HG02678 (cell line): ENCODE data around the gene RMRP.

ENCODE experiments used
- ATAC-seq: cut with Tn5 transposase; IDR thresholded peaks from one replicate; pipeline ENCODE4 v1.9.1; 2021; ENCODE audit warnings: mild to moderate bottlenecking, moderate library complexity; ENCODE audit not compliant: unreplicated experiment

Gene RMRP

DNA sequence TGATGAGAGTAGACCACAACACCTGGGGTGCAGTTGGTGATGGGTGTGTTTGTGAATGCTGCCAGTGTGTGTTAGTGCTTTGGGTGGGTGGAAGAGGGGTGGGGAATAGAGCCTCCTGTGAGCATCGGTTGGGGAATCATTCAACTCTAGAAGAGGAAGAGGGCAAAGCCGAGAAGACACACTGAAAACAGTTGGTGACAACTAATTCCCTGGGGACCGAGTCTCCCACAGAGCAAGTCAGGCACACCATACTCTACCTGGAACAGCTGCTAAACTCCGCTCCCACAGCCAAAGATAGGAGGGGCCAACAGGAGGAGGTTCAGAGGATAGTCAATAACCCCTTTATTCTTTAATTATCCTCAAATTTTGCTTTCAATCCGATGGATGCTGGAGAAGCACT, 8.7 kb upstream of the RMRP start:
- ATAC-seq = no peak

DNA sequence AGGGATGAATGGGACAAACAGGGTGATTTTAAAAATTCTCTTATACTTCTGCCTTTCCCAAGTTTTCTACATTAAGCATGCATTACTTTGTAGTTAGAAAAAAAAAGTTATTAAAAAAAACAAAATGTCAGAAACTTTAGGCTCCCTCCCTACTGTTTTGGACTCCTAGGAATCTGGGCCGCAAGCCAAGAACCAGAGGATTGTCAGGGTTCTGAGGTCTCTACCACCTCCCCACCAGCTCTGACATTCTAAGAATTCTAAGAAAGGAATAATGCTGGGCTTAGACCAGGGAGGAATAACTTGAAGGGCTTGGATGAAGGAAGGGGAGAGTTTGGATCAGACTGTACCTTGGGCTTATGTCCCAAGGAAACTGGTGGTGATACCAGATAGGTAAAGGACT, 8.2 kb upstream of the RMRP start:
- no peak for ATAC-seq

DNA sequence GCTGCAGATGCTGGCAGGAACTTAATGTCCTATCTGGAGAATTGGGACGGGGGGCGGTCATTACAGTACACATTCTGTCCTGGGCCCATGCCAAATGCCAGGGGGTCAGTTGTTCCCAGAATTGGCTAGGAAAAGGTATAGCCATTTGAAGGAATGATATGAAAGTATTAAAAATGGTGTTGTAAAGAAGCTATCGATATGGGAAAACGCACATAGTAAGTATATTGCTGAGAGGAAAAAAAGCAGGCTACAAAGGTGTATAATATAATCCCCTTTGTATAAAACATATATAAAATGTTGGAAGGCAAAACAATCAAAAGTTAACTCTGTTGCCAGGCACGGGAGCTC, 7.6 kb upstream of the RMRP start:
- ATAC-seq = no peak

DNA sequence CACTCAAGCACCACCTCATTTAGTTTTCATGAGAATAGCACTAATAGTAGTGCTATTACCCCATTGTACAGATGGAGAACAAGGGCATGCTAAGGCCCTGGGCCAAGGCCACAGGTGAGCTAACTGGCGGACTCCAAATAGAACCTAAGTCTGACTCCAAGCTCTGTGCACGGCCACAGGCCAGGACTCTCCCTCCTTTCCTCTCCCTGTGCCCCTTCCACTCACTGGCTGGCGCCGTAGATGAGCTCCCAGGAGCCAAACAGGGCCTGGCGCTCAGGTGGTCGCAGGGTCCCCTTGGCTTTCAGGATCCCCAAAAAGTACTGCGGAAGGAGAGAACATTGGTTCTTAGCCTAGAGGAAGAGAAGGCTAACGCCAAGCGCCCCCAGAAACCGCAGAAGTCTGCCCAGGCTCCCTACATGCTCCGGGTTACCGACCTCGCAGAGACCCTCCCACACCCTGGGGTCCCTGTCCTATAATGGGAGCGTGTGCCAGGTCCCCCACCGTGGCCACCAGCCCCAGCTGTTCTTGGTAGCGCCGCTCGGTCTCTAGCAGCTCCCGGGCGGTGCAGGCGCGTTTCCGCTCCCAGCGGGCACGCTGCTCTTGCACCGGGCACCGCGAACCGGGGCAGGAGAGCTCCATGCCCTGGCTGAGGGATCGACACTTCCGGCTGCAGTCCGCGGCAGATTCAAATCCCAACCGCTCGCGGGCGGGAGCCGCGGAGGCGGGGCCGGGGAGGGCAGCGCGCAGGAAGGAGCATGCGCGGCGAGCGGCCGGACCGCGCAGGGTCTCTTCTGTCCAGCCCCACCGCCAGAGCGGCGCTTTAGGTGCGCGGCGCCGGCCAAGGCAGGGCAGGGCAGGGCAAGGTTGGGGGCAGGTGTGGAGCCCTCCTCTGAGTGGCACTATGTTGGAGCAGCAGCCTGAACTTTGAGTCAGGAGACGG, 7.0 kb upstream of the RMRP start, which contains the start of gene ARHGEF39:
Gene ARHGEF39, minus strand, starts transcription at position 665 of the 940 bp plus-strand sequence. Its CDS starts 26 bp downstream, at position 639.
- ATAC-seq = peak; percentile 80

DNA sequence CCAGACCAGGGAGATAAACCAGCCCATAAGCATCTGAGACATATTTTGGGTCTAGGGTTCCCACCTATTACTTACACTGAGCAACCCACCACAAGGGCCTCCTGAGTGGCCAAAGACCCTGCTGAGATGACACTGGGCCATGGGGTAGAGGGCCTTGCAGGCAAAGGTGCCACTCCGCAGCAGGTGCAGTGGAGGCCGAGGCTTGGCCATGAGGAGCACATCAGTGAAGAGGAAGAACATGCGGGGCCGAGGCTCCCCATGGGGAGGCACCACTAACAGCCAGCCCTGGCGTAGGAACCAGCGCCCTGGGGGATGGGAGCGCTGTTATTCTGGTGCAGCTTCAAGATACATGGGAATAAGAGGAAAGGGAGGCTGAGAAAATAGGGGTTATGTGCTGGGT, 4.6 kb upstream of the RMRP start:
- no peak for ATAC-seq

DNA sequence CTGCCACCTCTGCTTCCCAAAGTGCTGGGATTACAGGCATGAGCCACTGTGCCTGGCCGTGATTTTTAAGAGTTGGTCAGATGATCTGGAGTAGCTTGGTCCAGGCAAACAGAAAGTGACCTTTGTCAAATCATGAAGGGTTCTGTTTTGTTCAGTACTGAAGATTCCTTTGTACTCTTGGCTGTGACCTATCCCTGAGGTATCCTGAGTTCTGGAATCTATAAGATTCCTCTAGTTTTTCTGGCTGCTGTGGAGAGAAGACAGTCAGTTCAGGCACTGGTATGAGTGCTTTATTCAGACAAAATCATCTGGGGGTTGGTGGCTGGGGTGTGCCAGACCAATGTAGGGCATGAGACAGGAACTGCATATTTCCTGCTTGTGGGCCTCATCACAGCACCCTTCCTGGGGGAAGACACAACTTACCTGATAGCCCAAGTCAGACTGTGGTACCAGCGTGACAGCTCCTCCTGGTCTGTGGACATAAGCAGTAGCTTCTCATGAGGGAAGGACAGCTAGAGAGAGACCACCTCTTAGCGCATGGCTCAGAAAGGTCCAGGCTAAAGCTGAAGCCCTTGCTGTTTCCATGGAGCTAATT, 4.0 kb upstream of the RMRP start:
- ATAC-seq = no peak

DNA sequence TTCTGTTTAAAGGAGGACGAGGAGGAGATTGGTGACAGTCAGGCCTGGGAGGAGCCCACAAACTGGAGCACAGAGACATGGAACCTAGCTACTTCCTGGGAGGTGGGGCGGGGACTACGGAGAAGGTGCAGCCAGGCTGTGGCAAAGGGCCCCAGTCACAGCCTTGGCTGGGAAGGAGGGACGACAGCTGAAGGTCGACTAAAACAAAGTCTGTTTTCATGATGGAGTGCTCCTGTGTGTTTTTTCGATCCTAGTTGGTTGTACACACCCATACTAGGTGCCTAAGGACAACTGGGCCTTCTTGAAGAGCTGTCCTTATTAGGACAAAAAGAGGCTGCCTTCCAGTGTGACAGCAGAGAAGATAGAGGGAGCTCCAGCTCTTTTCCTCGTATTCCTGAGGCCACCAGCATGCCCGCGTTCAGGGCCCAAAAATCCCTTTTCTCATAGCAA, 3.2 kb upstream of the RMRP start:
- no peak for ATAC-seq

DNA sequence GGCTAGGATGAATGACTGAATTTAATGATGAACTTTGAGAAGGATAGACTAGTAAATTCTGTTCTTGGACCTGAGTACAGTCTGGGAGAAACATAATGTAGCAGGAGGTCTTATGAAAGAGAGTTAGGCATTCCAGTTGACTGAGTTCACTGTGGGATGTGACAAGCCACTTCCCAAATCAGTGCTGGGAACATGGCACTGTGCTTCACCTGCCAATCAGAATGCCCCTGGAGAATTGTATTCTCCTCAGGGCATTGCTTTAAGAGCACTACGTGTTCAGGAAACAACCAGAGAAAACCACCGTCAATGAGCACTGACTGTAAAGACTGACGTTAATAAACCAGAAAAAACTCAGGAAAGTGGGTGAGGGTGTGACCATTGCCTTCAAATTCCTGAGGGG, 1.5 kb upstream of the RMRP start:
- ATAC-seq = no peak

DNA sequence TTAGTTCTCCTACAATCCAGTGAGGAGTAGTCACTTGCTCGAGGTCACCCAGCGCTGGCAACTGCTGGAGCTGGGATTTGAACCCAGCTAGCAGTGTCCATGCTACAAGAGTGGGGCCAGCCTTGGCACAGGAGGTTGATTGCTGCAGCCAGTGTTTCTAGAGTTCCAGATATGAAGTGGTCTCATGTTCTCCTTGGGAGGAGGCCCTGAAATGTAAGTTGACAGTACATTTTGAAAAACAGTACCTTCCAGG, 1.1 kb upstream of the RMRP start:
- no peak for ATAC-seq

DNA sequence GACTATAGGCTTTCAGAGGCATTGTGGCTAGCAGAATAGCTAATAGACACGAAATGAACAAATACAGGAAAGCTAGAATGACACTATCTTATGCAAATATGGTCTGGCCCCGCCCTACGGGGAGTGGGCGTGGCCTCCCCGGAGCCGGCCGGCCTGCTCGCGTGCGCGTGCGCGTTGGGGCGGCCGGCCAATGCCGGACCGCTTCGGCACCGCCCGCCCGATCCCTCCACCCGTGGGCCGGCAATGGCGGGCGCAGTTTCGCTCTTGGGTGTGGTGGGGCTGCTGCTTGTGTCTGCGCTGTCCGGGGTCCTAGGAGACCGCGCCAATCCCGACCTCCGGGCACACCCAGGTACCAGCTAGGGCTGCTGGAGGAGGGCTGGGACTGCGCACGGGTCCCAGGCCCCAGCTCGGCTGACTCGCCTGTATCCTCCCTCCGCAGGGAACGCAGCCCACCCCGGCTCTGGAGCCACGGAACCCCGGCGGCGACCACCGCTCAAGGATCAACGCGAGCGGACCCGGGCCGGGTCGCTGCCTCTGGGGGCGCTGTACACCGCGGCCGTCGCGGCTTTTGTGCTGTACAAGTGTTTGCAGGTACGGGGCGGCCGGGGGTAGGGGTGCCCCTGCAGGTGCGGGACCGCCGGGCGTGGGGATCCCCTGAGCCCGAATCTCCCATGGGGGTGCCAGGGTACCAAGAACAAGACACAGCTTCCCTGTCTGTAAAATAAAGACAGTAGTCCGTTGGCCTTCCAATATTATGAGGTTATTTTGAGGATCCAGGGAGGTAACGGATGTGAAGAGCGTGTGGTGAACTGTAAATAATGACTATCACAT, 533 bp upstream of the RMRP start, which contains the start of gene CCDC107:
Gene CCDC107, plus strand, starts transcription at position 156 of the 831 bp plus-strand sequence. Its CDS starts 88 bp downstream, at position 244.
- peak; percentile 71 for ATAC-seq

DNA sequence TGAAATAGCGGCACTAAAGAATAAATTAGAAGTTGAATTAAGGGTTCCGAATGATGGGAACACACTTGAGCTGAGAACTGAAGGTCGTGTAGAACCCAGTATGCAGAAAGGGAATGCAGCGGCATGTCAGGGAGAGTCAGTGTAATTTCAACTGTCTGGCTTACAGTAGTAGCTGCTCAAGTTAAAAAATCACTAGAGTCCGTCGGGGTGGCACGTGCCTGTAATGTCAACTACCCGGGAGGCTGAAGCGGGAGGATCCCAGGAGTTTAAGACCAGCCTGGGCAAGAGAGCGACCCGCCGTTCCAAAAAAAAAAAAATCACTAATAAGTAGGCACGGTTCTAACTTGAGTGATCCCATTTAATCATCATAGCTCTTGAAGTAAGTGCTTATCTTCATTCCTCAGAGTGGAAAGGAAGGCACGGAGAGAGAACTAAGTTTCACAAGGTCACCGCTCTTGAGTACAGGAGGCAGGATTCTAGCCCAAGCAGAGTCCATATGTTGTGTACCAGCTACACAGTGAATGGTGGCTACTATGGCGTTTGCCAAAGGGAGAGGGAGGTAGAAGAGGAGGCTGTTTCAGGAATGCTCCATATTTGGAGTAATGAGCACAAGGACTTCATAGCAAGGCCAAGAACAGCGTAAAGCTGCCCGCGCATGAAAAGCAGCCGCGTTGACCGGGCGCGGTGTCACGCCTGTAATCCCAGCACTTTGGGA, 831 bp downstream of the RMRP start:
- no peak for ATAC-seq

DNA sequence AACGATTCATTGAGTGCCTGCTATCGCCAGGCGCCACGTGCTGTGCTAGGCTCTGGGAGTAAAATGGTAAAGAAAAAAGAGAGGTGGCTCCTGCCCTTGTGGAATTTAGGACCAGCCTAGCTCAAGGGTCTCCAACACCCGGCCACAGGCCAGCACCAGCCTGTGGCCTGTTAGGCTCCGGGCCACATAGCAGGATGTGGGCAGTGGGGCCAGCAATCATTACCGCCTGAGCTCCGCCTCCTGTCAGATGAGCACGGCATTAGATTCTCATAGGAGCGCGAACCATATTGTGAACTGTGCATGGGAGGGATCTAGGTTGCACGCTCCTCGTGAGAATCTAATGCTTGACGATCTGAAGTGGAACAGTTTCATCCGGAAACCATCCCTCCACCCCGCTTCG, 1.5 kb downstream of the RMRP start:
- no peak for ATAC-seq

DNA sequence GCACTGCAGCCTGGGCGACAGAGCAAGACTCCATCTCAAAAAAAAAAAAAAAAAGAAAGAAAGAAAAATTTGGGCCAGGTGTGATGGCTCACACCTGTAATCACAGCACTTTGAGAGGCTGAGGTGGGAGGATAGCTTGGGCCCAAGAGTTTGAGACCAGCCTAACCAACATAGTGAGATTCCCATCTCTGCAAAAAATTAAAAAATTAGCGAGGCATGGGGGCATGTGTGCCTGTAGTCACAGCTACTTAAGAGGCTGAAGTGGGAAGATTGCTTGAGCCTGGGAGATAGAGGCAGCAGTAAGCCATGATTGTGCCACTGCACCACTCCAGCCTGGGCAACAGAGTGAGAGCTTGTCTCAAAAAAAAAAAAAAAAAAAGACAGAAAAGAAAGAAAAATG, 4.2 kb downstream of the RMRP start:
- ATAC-seq = no peak

DNA sequence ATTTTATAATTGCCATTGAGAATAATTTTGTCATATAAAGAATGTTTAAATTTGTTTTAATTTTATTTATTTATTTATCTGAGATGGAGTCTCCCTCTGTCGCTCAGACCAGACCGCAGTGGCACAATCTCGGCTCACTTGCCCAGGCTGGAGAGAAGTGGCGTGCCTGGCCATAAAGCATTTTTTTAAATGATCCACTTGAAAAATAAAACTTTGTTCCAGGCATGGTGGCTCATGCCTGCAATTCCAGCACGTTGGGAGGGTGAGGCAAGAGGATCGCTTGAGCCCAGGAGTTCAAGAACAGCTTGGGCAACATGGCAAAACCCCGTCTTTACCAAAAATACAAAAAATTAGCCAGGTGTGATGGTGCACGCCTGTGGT, 5.0 kb downstream of the RMRP start:
- no peak for ATAC-seq

DNA sequence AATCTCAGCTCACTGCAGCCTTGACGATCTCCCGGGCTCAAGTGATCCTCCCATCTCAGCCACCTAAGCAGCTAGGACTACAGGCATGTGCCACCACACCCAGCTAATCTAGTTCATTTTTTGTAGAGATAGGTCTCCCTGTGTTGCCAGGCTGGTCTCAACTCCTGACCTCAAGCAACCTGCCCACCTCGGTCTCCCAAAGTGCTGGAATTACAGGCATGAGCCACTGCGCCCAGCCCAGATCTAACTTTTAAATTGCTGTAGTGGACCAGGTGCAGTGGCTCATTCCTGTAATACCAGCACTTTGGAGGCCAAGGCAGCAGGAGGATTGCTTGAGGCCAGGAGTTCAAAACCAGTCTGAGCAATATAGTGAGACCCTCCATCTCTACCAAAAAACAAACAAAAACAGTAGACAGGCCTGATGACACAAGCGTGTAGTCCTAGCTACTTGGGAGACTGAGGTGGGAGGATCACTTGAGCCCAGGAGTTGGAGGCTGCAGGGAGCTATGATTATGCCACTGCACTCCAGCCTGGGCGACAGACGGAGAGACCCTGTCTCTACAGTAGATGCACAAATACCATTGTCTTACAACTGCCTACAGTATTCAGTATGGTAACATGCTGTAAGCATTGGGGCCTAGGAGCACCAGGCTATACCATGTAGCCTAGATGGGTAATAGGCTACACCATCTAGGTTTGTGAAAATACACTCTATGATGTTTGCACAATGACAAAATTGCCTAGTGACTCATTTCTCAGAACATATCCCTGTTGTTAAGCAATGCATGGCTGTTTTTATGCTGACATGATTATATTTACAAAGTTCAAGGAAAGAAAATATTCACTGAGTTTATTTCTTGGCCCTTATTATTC, 5.6 kb downstream of the RMRP start:
- ATAC-seq = no peak

DNA sequence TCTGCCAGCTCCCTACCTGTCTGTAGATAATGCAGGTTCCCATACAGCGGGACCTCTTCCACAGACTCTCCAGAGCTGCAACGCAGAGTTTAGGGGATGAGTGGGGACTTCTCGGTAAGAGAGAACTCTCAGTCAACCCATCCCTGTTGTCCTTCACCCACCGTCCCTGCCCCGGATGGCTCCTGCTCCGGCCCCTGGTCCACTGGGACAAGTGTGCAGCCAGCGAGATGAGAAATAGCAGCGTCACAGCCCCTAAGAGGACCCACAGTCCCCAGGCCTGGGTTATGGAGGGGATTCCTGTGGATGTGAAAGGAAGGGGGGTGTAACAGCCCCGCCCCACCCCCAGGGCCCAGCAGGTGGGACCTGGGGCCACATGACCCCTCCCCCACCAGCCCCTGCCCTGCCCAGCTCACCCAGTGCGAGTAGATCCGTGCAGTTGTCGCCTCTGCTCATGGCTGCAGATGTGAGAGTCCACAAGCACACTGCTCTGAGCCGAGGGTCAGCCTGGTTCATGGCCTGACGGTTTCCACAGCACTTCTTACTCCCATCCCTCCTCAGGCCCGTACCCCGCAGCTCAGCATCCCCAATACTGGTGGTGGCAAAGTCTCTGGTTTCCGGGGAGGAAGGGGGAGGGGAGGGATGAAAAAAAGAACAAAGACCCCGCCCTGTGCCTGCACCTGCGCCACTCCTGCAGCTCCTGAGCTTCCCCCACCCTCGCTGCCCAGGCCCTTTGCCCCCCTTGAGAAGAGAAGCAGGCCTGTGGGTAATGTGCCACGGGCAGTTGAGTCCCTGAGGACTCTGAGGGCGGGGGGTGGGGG, 7.3 kb downstream of the RMRP start, which contains the start of gene SIT1:
Gene SIT1, minus strand, starts transcription at position 591 of the 818 bp plus-strand sequence. Its CDS starts 78 bp downstream, at position 513.
- no peak for ATAC-seq

DNA sequence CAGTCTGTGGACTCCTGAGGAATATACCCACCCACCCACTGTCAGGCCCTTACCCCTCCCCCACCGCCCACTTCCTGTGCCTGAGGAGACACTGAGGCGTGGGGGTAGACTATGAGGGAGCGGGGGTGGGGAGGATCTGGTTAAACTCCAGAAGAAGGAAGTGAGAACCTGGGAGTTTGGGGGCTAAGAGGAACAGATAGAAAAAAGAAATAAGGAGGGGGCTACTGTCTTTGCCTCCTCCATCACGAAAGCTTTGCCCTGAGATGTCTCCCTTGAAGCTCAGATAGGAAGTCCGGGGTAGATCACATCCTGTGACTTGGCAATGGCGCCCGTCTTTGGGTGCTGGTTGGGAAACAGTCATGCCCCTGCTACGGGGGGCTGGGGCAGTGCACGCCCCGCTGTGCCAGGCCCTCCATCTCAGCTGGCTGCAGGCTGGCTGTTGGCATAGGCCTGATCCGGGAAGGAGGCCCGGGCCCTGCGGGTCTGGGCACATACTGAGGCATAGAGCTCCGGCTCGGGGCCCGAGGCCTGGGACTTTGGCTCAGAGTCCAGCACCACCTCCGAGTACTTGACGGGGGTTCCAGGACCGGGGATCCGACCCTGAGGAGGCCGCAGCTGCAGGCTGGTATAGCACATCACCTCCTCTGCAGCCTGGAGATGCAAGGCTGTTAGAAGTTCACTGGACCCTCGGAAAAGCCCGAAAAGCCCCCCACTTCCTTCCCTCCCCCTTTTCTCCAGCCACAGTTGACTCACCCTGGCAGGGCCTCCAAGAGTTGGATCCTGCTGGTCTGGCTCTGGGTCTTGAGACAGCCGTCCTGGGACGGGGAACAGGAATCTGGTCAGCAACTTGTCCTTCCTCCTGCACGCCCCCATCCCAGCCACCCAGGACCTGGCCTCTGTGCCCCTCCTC, 8.1 kb downstream of the RMRP start:
- ATAC-seq = no peak
